K562 (cell line): ENCODE results near the gene TMEM218. TPM values are rescaled to one million over a fixed set of nuclear protein-coding genes. Genes with fewer than 3 reads are reported as not detected.

Experiments
- BHLHE40 ChIP-seq: IDR thresholded peaks from 2 replicates; pipeline ENCODE4 v1.6.1; 2011; ENCODE audit warnings: low read length, improper control_type of control experiment
- ERF ChIP-seq: fragments of 450-650 bp; formaldehyde crosslinking; IDR thresholded peaks from 2 replicates; pipeline ENCODE4 v1.4.0; 2020; ENCODE audit warnings: mild to moderate bottlenecking, mixed read lengths
- FOSL1 ChIP-seq: fragments of 200-800 bp; sonication (Bioruptor generic); conservative IDR thresholded peaks from 2 replicates; pipeline ENCODE4 v1.6.1; 2016; ENCODE audit warnings: missing genetic modification characterization, missing compliant biosample characterization
- FOXK2 ChIP-seq, 2 experiments: fragments of 450-650 bp; IDR thresholded peaks in 1 of 2; conservative IDR thresholded peaks in 1 of 2; 2 replicates each; pipeline ENCODE4 v1.6.1; 2016; ENCODE audit warnings: low read depth in 2 of 2, mild to moderate bottlenecking in 1 of 2
- HLTF ChIP-seq: fragments of 450-650 bp; IDR thresholded peaks from 2 replicates; pipeline ENCODE4 v1.6.1; 2016
- ID3 ChIP-seq, 2 experiments: fragments of 250-450 bp in 1 of 2; fragments of 450-650 bp in 1 of 2; sonication (Bioruptor Pico) in 1 of 2; IDR thresholded peaks; 2 replicates each; pipeline versions ENCODE4 v1.6.1 to v1.8.0; 2016 to 2021; ENCODE audit warnings: mild to moderate bottlenecking in 2 of 2, moderate library complexity in 2 of 2, missing compliant biosample characterization in 1 of 2, missing genetic modification characterization in 1 of 2
- ILK ChIP-seq: fragments of 450-650 bp; IDR thresholded peaks from 2 replicates; pipeline ENCODE4 v1.6.1; 2016; ENCODE audit warnings: missing genetic modification characterization, low read depth, mild to moderate bottlenecking, missing compliant biosample characterization, moderate library complexity, borderline replicate concordance
- JUND ChIP-seq, 2 experiments: IDR thresholded peaks; 2 replicates in 1 of 2; 3 replicates in 1 of 2; pipeline ENCODE4 v1.6.1; 2011; ENCODE audit warnings: borderline replicate concordance in 2 of 2, low read depth in 2 of 2, low read length in 2 of 2, improper control_type of control experiment in 1 of 2, missing biosample characterization in 1 of 2, missing genetic modification characterization in 1 of 2, missing genetic modification reagents in 1 of 2
- KLF16 ChIP-seq: IDR thresholded peaks from 2 replicates; pipeline ENCODE4 v1.6.1; 2016; ENCODE audit warnings: antibody characterized with exemption
- MEF2A ChIP-seq: IDR thresholded peaks from 2 replicates; pipeline ENCODE4 v1.6.1; 2011; ENCODE audit warnings: low read depth, mild to moderate bottlenecking, low read length, moderate library complexity; ENCODE audit not compliant: control insufficient read depth
- NCOA1 ChIP-seq: fragments of 450-650 bp; IDR thresholded peaks from 2 replicates; pipeline ENCODE4 v1.6.1; 2016; ENCODE audit warnings: low read depth
- PRPF4 ChIP-seq: fragments of 200-400 bp; formaldehyde crosslinking; IDR thresholded peaks from one replicate; pipeline ENCODE4 v1.6.1; 2017; ENCODE audit warnings: low read length, low read depth, mild to moderate bottlenecking; ENCODE audit not compliant: insufficient read depth, poor library complexity, severe bottlenecking
- RUNX1 ChIP-seq: sonication (generic); IDR thresholded peaks from 2 replicates; pipeline ENCODE4 v1.6.1; 2016; ENCODE audit warnings: antibody characterized with exemption, low read depth
- SP1 ChIP-seq: sonication (generic); formaldehyde crosslinking; IDR thresholded peaks from 2 replicates; pipeline ENCODE4 v1.8.1; 2022; ENCODE audit warnings: mild to moderate bottlenecking, missing genetic modification reagents
- SP2 ChIP-seq: IDR thresholded peaks from 2 replicates; pipeline ENCODE4 v1.6.1; 2011; ENCODE audit warnings: mild to moderate bottlenecking, low read depth, low read length, moderate library complexity; ENCODE audit not compliant: poor library complexity, severe bottlenecking; ENCODE audit errors: extremely low read depth
- TBP ChIP-seq: optimal IDR thresholded peaks from 2 replicates; pipeline ENCODE3; 2011; ENCODE audit warnings: low read depth, low read length, improper control_type of control experiment
- TEAD1 ChIP-seq, 2 experiments: fragments of 450-650 bp in 1 of 2; sonication (generic) in 1 of 2; formaldehyde crosslinking; IDR thresholded peaks; 2 replicates each; pipeline versions ENCODE4 v1.4.0 to v1.8.0; 2020 to 2022; ENCODE audit warnings: mild to moderate bottlenecking in 2 of 2, missing genetic modification reagents in 1 of 2
- ZBTB8A ChIP-seq: fragments of 450-650 bp; IDR thresholded peaks from 2 replicates; pipeline ENCODE4 v1.6.1; 2018; ENCODE audit warnings: mild to moderate bottlenecking, moderate library complexity; ENCODE audit not compliant: partially characterized antibody
- ZKSCAN8 ChIP-seq: fragments of 200-800 bp; sonication (Bioruptor generic); IDR thresholded peaks from 2 replicates; pipeline ENCODE4 v1.6.1; 2016; ENCODE audit warnings: missing genetic modification characterization, missing compliant biosample characterization
- ZNF311 ChIP-seq: fragments of 250-450 bp; sonication (Bioruptor Pico); IDR thresholded peaks from 2 replicates; pipeline ENCODE4 v1.4.0; 2020; ENCODE audit warnings: mild to moderate bottlenecking, moderate library complexity
- ZNF444 ChIP-seq: fragments of 250-450 bp; sonication (Bioruptor Pico); IDR thresholded peaks from 2 replicates; pipeline ENCODE4 v1.4.0; 2020; ENCODE audit warnings: mild to moderate bottlenecking, moderate library complexity
- polyA plus RNA-seq, 8 experiments: library from polyadenylated mRNA; depleted of rRNA in 4 of 8; stranded (reverse) in 5 of 8; unstranded in 3 of 8; fragments of >200 nt; fragmentation: Nextera tagmentation in 2 of 8; fragmentation: Illumina TruSeq in 1 of 8; extraction: Ambion mirVana in 2 of 8; extraction: Trizol in 1 of 8; gene quantifications; 2 replicates each; pipeline versions ENCODE4 v1.2.1 to v1.2.3, GENCODE V29; 2011 to 2014; ENCODE audit warnings: inconsistent platforms in 1 of 8, missing spikeins in 1 of 8
- total RNA-seq, 7 experiments: library from RNA; depleted of rRNA in 6 of 7; stranded (reverse); fragments of >200 nt in 6 of 7; fragmentation: Illumina TruSeq in 2 of 7; extraction: Trizol in 2 of 7; gene quantifications; 2 replicates each; pipeline versions ENCODE4 v1.2.1 to v1.2.3, GENCODE V29; 2011 to 2021; ENCODE audit warnings: low replicate concordance in 1 of 7
- TF ChIP-seq, protein P1 (sequence below), 2 experiments: fragments of 450-650 bp in 1 of 2; sonication (generic) in 1 of 2; formaldehyde crosslinking in 1 of 2; IDR thresholded peaks in 1 of 2; conservative IDR thresholded peaks in 1 of 2; 2 replicates each; pipeline versions ENCODE4 v1.6.1 to v1.8.1; 2016 to 2023; ENCODE audit warnings: mild to moderate bottlenecking in 2 of 2, moderate library complexity in 2 of 2, inconsistent platforms in 1 of 2, missing genetic modification reagents in 1 of 2
- TF ChIP-seq, protein P2 (sequence below): fragments of 450-650 bp; IDR thresholded peaks from 2 replicates; pipeline ENCODE4 v1.6.1; 2018; ENCODE audit not compliant: partially characterized antibody

The TMEM218 gene
- total and polyA plus RNA-seq, 9 of the 15 experiments (the other 6 are each of a cell fraction or from before 2014, with no cell fraction given) = 13.4 to 32.2 (median 25.4) TPM

- TF ChIP-seq MEF2A (no peak), BHLHE40 (peak; percentile 78), KLF16 (no peak), ID3 (CRISPR knock-in tag; IDR thresholded peaks at IDR 0.05) (no peak), ID3 (tag; IDR thresholded peaks at IDR 0.05) (no peak), ERF (CRISPR knock-in tag) (peak; percentile 89), ZNF311 (CRISPR knock-in tag) (peak; percentile 15; the same call in 1 of the 2 replicates), TBP (peak; percentile 42), SP2 (no peak), RUNX1 (no peak), ILK (tag) (no peak), PRPF4 (no peak), ZNF444 (CRISPR knock-in tag) (0 out of 2 replicates have a peak, but pooled peaks have one; percentile 32), NCOA1 (peak; percentile 55; the same call in 1 of the 2 replicates), FOXK2 (conservative IDR thresholded peaks at IDR 0.05 in 1 of 2, IDR thresholded peaks at IDR 0.05 in 1 of 2; ENCODE audit: low read depth in 2 of 2) (peak; percentile 67 to 75; a peak in 2 of 4 replicates), SP1 (CRISPR knock-in tag) (no peak), ZBTB8A (no peak), TEAD1 (CRISPR knock-in tag; IDR thresholded peaks at IDR 0.05) (peak in 1 of 2 experiments; percentile 54; a peak in 1 of 4 replicates), FOSL1 (tag) (peak; percentile 92), ZKSCAN8 (no peak), JUND (IDR thresholded peaks at IDR 0.05; ENCODE audit: borderline replicate concordance, low read depth, low read length) (peak; percentile 91), JUND (tag; IDR thresholded peaks at IDR 0.05; ENCODE audit: borderline replicate concordance, low read depth, low read length) (peak; percentile 90; the same call in 2 of the 3 replicates), HLTF (0 out of 2 replicates have a peak, but pooled peaks have one; percentile 3)
- TF ChIP-seq, protein P1, sequence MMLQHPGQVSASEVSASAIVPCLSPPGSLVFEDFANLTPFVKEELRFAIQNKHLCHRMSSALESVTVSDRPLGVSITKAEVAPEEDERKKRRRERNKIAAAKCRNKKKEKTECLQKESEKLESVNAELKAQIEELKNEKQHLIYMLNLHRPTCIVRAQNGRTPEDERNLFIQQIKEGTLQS (IDR thresholded peaks at IDR 0.05) = peak; percentile 78
- TF ChIP-seq, protein P1 (CRISPR knock-in tag; conservative IDR thresholded peaks at IDR 0.05) = no peak
- TF ChIP-seq, protein P2, sequence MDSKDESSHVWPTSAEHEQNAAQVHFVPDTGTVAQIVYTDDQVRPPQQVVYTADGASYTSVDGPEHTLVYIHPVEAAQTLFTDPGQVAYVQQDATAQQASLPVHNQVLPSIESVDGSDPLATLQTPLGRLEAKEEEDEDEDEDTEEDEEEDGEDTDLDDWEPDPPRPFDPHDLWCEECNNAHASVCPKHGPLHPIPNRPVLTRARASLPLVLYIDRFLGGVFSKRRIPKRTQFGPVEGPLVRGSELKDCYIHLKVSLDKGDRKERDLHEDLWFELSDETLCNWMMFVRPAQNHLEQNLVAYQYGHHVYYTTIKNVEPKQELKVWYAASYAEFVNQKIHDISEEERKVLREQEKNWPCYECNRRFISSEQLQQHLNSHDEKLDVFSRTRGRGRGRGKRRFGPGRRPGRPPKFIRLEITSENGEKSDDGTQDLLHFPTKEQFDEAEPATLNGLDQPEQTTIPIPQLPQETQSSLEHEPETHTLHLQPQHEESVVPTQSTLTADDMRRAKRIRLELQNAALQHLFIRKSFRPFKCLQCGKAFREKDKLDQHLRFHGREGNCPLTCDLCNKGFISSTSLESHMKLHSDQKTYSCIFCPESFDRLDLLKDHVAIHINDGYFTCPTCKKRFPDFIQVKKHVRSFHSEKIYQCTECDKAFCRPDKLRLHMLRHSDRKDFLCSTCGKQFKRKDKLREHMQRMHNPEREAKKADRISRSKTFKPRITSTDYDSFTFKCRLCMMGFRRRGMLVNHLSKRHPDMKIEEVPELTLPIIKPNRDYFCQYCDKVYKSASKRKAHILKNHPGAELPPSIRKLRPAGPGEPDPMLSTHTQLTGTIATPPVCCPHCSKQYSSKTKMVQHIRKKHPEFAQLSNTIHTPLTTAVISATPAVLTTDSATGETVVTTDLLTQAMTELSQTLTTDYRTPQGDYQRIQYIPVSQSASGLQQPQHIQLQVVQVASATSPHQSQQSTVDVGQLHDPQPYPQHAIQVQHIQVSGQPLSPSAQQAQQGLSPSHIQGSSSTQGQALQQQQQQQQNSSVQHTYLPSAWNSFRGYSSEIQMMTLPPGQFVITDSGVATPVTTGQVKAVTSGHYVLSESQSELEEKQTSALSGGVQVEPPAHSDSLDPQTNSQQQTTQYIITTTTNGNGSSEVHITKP = peak; percentile 71
These were observed 40.6 kb downstream of the TMEM218 start (continued) for GRCh38 chr11:125070699-125071254.
